ENCODE results near the gene ZNF362.
"Not testable (repeated sequence)": the region's sequence is repeated elsewhere in the genome, so short reads cannot be mapped to it uniquely, and the experiment has no call there.

The ZNF362 gene

DNA sequence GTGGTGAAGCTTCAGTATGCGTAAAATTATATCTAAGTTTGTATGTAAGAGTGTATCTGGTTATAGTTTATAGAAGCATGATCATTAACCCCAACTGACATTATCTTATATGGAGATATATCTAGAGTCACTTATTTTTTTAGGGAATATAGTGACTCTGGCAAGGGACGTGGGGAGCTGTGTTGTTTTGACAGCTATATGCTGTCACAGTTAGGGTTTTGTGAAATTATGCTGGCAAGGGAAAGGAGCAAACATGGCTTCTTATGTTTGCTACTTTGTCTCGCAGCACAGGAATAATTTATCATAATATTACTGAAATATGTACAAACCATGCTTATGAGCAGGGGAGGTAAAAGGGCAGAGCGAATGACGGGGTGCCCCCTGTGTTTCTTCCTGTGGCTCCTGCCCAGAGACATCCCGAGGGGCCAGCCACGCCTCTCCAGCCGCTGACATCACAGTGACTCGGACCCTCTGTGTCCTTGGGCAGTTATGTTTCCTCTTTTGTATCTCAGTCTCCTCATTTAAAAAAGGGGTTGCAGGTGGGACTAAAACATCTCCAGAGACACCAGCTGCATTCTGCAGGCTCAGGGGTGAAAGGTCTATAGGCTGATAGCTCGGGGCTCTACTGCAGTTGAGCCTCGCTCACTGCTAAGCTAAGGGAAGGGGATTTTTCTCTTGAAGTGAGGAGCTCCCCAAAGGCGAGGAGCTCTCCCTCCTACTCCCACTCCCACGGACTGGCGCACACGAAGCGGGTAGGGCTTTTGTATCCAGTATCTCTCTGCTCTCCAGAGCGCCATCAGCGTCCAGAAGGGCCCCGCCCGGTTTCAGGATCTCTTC is 49.7 kb downstream of the ZNF362 start:
- TF ChIP-seq, protein P1, sequence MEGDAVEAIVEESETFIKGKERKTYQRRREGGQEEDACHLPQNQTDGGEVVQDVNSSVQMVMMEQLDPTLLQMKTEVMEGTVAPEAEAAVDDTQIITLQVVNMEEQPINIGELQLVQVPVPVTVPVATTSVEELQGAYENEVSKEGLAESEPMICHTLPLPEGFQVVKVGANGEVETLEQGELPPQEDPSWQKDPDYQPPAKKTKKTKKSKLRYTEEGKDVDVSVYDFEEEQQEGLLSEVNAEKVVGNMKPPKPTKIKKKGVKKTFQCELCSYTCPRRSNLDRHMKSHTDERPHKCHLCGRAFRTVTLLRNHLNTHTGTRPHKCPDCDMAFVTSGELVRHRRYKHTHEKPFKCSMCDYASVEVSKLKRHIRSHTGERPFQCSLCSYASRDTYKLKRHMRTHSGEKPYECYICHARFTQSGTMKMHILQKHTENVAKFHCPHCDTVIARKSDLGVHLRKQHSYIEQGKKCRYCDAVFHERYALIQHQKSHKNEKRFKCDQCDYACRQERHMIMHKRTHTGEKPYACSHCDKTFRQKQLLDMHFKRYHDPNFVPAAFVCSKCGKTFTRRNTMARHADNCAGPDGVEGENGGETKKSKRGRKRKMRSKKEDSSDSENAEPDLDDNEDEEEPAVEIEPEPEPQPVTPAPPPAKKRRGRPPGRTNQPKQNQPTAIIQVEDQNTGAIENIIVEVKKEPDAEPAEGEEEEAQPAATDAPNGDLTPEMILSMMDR (conservative IDR thresholded peaks at IDR 0.05; ENCODE audit: low read depth, low read length) = no peak
- Histone ChIP-seq H3K9ac (no peak overlapping the region), H3K79me2 (ENCODE audit: insufficient read depth, low read depth) (no peaks in the 10 kb centered on the region), H4K20me1 (ENCODE audit: insufficient read depth) (no peaks in the 10 kb centered on the region), H3K4me1 (ENCODE audit: low read depth, poor library complexity, severe bottlenecking) (no peaks in the 10 kb centered on the region), H3K27me3 (ENCODE audit: insufficient read depth, low read depth) (no peaks in the 10 kb centered on the region), H3K4me3 (IDR thresholded peaks at IDR 0.05; ENCODE audit: insufficient read depth, low read depth, low read length) (no peak overlapping the region), H2AFZ (ENCODE audit: low read depth) (no peak overlapping the region), H3K36me3 (ENCODE audit: insufficient read depth) (no peaks in the 10 kb centered on the region), H3K4me2 (no peak overlapping the region), H3K27ac (no peak overlapping the region)

DNA sequence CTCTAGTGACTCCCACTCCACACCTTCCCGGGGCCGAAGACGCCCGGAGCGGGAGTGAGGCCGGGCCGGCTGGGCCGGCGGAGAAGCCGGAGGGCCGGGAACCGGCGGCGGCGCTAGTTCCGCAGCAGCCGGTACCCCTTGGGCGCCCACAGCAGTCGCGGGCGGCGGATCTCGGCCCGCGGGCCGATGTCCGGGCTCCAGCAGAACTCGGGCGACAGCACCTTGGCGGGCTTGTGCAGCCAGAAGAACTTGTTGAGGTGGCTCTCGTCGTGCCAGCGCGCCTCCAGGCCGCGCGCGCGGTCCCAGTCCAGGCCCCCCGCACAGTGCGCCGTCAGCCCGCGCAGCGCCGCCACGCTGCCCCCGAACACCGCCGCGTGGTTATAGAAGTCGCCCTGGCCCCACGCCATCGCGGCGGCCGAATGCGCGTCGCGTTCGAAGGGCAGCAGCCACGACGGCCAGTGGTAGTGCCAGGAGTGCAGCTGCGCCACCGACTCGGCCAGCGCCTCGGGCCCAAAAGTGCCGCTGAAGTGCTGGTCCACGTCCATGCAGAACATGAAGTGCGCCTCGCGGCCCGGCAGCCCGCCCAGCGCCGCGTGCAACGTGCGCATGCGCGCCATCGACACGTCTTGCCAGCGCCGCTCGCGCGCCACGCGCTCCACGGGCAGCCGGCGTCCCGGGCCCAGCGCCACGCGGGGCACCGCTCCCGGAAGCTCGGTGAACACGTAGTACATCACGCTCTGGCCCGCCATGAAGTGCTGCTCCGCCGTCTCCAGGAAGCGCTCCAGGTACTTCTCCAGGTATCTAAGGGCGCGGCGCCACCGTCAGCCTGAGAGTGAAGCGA is 50.6 kb downstream of the ZNF362 start:
- Histone ChIP-seq H3K4me1 (ENCODE audit: low read depth, poor library complexity, severe bottlenecking) (no peaks in the 10 kb centered on the region), H3K27ac (no peak overlapping the region), H3K4me2 (no peak overlapping the region), H2AFZ (ENCODE audit: low read depth) (no peak overlapping the region), H3K27me3 (ENCODE audit: insufficient read depth, low read depth) (no peaks in the 10 kb centered on the region), H3K9ac (no peak overlapping the region), H3K4me3 (IDR thresholded peaks at IDR 0.05; ENCODE audit: insufficient read depth, low read depth, low read length) (no peak overlapping the region), H3K36me3 (ENCODE audit: insufficient read depth) (no peaks in the 10 kb centered on the region), H3K79me2 (ENCODE audit: insufficient read depth, low read depth) (no peaks in the 10 kb centered on the region), H4K20me1 (ENCODE audit: insufficient read depth) (no peaks in the 10 kb centered on the region)
- TF ChIP-seq, protein P1 (conservative IDR thresholded peaks at IDR 0.05; ENCODE audit: low read depth, low read length) = no peak

DNA sequence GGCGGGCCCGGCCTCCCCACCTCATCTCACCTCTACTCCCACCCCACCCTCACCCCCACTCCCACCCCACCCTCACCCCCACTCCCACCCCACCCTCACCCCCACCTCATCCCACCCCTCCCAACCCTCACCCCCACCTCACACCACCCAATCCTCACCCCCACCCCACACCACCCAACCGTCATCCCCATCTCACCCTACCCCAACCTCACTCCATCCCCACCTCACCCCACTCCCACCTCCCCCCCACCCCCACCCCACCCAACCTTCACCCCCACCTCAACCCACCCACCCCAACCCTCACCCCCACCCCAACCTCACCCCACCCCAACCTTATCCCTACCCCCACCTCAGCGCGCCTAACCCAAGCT is 51.2 kb downstream of the ZNF362 start:
- no peak overlapping the region for H3K4me3 ChIP-seq (IDR thresholded peaks at IDR 0.05; ENCODE audit: insufficient read depth, low read depth, low read length)
- H3K79me2 ChIP-seq (ENCODE audit: insufficient read depth, low read depth) = no peaks in the 10 kb centered on the region
- no peak overlapping the region for H3K9ac ChIP-seq
- H3K4me1 ChIP-seq (ENCODE audit: low read depth, poor library complexity, severe bottlenecking) = no peaks in the 10 kb centered on the region
- H3K4me2 ChIP-seq = no peak overlapping the region
- no peak overlapping the region for H2AFZ ChIP-seq (ENCODE audit: low read depth)
- no peaks in the 10 kb centered on the region for H3K27me3 ChIP-seq (ENCODE audit: insufficient read depth, low read depth)
- TF ChIP-seq, protein P1 (conservative IDR thresholded peaks at IDR 0.05; ENCODE audit: low read depth, low read length) = no peak
- no peaks in the 10 kb centered on the region for H4K20me1 ChIP-seq (ENCODE audit: insufficient read depth)
- no peak overlapping the region for H3K27ac ChIP-seq
- H3K36me3 ChIP-seq (ENCODE audit: insufficient read depth) = no peaks in the 10 kb centered on the region

DNA sequence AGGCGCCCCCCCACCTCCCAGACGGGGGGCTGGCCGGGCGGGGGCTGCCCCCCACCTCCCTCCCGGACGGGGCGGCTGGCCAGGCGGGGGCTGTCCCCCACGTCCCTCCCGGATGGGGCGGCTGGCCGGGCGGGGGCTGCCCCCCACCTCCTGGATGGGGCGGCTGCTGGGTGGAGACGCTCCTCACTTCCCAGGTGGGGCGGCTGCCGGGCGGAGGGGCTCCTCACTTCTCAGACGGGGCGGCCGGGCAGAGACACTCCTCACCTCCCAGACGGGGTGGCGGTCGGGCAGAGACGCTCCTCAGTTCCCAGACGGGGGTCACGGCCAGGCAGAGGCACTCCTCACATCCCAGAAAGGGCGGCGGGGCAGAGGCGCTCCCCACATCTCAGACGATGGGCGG is 53.1 kb downstream of the ZNF362 start:
- not testable (repeated sequence) for H3K9ac ChIP-seq; H3K79me2 ChIP-seq (ENCODE audit: insufficient read depth, low read depth); H3K4me3 ChIP-seq (IDR thresholded peaks at IDR 0.05; ENCODE audit: insufficient read depth, low read depth, low read length); H2AFZ ChIP-seq (ENCODE audit: low read depth); H3K27ac ChIP-seq; H4K20me1 ChIP-seq (ENCODE audit: insufficient read depth); H3K27me3 ChIP-seq (ENCODE audit: insufficient read depth, low read depth); H3K4me1 ChIP-seq (ENCODE audit: low read depth, poor library complexity, severe bottlenecking); H3K36me3 ChIP-seq (ENCODE audit: insufficient read depth); H3K4me2 ChIP-seq

Data from KMS-11 (cell line).